ENCODE results near the gene CPED1.

GRCh38 chr7:121151774-121152221 lies 163.3 kb downstream of the CPED1 start:
- TF ChIP-seq POLR2AphosphoS5 (IDR thresholded peaks at IDR 0.05; ENCODE audit: borderline replicate concordance, low read depth, low read length) (no peak), EZH2 (IDR thresholded peaks at IDR 0.05) (no peak)
